OCI-LY1 (cell line): ENCODE data around the gene IRAK3.

Source experiments
- CTCF ChIP-seq: fragments of 200-600 bp; sonication (generic), shearing (Covaris generic); IDR thresholded peaks from 2 replicates; pipeline ENCODE4 v1.5.1; 2017; ENCODE audit warnings: mild to moderate bottlenecking, antibody characterized with exemption, low read length, moderate library complexity, mixed read lengths
- EZH2 ChIP-seq: fragments of 200-600 bp; sonication (generic), shearing (Covaris generic); IDR thresholded peaks from 2 replicates; pipeline ENCODE4 v1.8.0; 2017; ENCODE audit warnings: borderline replicate concordance, mixed run types, mild to moderate bottlenecking, antibody characterized with exemption, low read length, moderate library complexity, mixed read lengths

- TF ChIP-seq CTCF = peak; percentile 28; the same call in 1 of the 2 replicates
- no peak for TF ChIP-seq EZH2
Observed at GRCh38 chr12:66279123-66279712, 90.2 kb downstream of the IRAK3 start.
